GM19043 (cell line): Measurements from ENCODE around the gene MFGE8.

Source experiments
- ATAC-seq: cut with Tn5 transposase; IDR thresholded peaks from one replicate; pipeline ENCODE4 v1.9.1; 2021; ENCODE audit warnings: low read depth; ENCODE audit not compliant: unreplicated experiment

The MFGE8 gene

GRCh38 chr15:88900309-88900981 is 12.7 kb downstream of the MFGE8 start:
- ATAC-seq: no peak

- ATAC-seq: no peak
These were observed 13.9 kb downstream of the MFGE8 start for GRCh38 chr15:88899251-88899650.

- no peak for ATAC-seq
These were observed 14.4 kb downstream of the MFGE8 start for GRCh38 chr15:88898736-88899135.

GRCh38 chr15:88897456-88898194 is 15.6 kb downstream of the MFGE8 start:
- ATAC-seq: no peak

- no peak for ATAC-seq
These were observed 16.1 kb downstream of the MFGE8 start for GRCh38 chr15:88897142-88897455.

- ATAC-seq: no peak
These were observed 16.7 kb downstream of the MFGE8 start for GRCh38 chr15:88896333-88897033.

GRCh38 chr15:88894819-88895767 is 18.1 kb downstream of the MFGE8 start, which contains the start of gene HAPLN3:
Gene HAPLN3 (minus strand): TSS chr15:88895544. CDS start chr15:88887298, 8,246 bp downstream.
- no peak for ATAC-seq

- ATAC-seq: no peak
These were observed 18.8 kb downstream of the MFGE8 start for GRCh38 chr15:88894348-88894818.

GRCh38 chr15:88891540-88892254 is 21.5 kb downstream of the MFGE8 start:
- no peak for ATAC-seq

- ATAC-seq: no peak
These were observed 22.7 kb downstream of the MFGE8 start for GRCh38 chr15:88890495-88890894.

- ATAC-seq: no peak
These were observed 24.5 kb downstream of the MFGE8 start for GRCh38 chr15:88888719-88889118.

- ATAC-seq: no peak
These were observed 26.1 kb downstream of the MFGE8 start for GRCh38 chr15:88887068-88887580.

- ATAC-seq: no peak
These were observed 30.4 kb downstream of the MFGE8 start for GRCh38 chr15:88882785-88883184.

- ATAC-seq: no peak
These were observed 31.4 kb downstream of the MFGE8 start for GRCh38 chr15:88881775-88882174.

- ATAC-seq: no peak
These were observed 32.0 kb downstream of the MFGE8 start for GRCh38 chr15:88880944-88881740.

GRCh38 chr15:88878720-88879184 is 34.4 kb downstream of the MFGE8 start:
- no peak for ATAC-seq

- no peak for ATAC-seq
These were observed 35.3 kb downstream of the MFGE8 start for GRCh38 chr15:88877906-88878305.

GRCh38 chr15:88877415-88877814 is 35.8 kb downstream of the MFGE8 start:
- no peak for ATAC-seq

- no peak for ATAC-seq
These were observed 36.6 kb downstream of the MFGE8 start for GRCh38 chr15:88876573-88876972.
